Middle frontal gyrus (tissue), 1 donor: Measurements from ENCODE around the gene ITPK1.

Source experiments
- DNase-seq: peaks from one replicate; pipeline ENCODE4 v3.0.0-alpha.2; 2015; ENCODE audit warnings: low spot score; ENCODE audit errors: extremely low spot score

Gene ITPK1

DNA sequence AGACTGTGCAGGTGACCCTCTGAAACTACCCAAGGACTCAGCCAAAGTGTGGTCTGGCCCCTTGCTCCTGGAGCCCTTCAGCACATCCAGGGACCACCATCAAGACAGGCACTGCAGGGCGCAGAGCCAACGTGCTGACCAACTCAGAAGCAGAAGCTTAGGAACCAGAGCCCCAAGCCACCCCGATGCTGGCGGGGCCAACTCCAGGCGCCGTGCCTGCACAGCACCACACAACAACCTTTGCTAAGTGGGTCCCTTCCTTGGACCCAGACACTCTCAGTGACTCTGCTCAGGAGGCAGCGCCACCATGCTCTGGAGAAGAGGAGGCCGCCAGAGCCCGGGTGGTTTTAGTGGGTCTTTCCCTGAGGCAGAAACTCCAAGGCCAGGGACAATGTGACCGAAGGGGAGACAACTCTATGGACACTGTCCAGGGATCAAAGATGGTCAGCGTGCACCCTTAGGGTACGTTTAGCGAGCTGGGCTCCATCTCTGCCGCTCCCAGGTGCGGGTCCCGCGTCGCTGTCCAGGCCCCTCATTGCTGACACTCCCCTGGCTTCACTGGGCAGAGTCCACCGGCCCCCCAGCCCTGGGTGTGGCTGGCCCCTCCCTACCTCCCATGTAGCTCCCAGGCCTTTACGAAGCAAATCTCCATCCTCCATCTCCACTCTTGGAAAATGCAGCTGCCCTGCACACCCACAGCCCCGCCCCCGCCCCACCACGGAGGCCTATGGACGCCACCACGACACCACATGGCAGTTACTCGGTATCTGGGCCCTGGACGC lies 176.6 kb downstream of the ITPK1 start:
- no peak for DNase-seq

DNA sequence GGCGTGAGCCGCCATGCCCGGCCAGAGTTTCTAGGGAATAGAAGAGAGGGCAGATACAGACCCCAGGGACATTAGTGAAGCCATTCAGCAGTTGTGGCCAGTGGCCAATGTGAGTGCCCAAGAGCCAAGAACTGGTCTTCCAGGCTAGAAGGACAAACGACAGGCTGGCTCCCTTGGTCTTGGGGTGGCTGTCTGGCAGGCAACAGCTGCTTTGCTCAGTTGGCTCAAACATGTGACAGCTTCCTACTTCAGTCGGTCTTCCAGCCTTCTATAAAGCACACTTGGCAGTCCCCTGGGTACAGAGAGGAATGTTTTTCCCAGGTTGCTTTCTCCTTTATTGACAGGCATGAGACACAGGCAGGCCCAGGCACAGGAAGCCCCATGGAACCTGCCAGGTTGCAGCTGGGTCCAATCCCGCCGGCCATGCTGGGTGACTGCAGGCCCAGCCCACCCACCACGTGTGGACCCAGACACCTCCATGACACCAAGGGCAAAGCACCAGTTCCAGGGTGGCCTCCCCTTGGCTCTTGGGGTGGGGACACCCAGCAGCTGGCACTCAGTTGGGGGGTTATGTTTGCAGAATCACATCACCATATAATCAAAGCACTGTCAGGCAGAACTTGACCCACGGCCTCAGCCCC lies 177.4 kb downstream of the ITPK1 start:
- DNase-seq: no peak

DNA sequence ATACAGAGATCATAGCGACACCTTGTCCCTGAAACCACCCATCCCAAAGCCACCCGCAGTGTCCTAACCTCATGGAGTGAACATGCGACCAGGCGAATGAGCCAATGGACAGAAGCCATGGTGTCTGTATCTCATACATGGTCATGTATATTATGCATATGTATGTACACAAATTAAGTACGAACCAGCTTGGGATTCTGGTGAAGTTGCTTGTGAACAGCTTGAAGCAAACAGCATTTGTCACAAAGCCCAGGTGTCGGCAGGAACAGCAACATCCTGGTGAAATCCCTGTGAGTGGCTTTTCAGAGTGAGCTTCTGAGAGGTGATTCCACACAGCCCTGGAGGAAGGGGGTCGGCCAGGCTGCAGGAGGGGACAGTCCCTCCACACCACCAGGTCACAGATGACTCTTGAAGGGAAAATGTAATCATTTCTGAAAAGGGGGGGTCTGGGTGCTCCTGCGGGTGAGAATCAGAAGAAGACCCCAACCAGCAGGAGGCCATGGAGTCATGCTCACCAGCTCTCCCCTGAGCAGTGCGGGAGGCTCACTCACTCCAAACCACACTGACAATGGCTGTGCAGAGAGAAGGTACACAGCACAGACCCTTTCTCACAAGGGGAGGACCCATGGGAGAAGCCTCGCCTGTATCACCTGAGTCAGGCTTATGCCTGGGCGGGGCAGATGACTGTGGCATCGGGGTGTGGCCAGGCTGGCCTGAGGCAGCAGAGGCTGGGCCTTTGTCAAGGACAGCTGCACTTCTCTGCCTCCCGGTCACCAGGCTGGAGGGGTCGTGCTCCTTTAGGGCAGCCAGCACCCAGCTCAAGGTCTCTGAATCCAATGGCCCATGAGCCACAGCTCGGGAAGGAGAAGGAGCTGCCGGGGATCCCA lies 178.4 kb downstream of the ITPK1 start:
- DNase-seq: no peak

DNA sequence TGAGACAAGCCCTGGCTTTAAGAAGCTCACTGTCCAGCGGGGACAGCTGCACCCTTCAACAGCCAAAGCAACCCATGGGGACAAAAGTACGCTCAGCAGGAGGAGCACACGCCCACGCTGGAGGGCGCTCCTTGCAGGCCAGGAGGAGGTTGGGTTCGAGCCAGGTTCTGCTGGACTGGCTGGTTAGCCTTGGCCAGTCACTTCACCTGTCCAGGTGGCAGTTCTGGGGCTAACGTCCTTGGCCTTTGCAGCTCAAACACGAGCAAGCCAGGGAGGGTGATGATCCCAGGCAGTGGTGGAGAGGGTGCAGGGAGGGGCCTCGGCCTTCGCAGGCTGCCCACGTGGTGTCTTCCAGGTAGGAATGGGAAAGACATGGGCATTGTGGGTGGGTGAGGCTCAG lies 179.6 kb downstream of the ITPK1 start:
- no peak for DNase-seq

GRCh38 chr14:92935446-92935845 lies 180.3 kb downstream of the ITPK1 start:
- DNase-seq: no peak

GRCh38 chr14:92934196-92935085 lies 181.3 kb downstream of the ITPK1 start:
- DNase-seq: no peak

- DNase-seq: no peak
Measured at GRCh38 chr14:92933481-92933880, 182.2 kb downstream of the ITPK1 start.

GRCh38 chr14:92932448-92933395 lies 183.0 kb downstream of the ITPK1 start:
- no peak for DNase-seq

GRCh38 chr14:92931681-92932447 lies 183.9 kb downstream of the ITPK1 start:
- no peak for DNase-seq

DNA sequence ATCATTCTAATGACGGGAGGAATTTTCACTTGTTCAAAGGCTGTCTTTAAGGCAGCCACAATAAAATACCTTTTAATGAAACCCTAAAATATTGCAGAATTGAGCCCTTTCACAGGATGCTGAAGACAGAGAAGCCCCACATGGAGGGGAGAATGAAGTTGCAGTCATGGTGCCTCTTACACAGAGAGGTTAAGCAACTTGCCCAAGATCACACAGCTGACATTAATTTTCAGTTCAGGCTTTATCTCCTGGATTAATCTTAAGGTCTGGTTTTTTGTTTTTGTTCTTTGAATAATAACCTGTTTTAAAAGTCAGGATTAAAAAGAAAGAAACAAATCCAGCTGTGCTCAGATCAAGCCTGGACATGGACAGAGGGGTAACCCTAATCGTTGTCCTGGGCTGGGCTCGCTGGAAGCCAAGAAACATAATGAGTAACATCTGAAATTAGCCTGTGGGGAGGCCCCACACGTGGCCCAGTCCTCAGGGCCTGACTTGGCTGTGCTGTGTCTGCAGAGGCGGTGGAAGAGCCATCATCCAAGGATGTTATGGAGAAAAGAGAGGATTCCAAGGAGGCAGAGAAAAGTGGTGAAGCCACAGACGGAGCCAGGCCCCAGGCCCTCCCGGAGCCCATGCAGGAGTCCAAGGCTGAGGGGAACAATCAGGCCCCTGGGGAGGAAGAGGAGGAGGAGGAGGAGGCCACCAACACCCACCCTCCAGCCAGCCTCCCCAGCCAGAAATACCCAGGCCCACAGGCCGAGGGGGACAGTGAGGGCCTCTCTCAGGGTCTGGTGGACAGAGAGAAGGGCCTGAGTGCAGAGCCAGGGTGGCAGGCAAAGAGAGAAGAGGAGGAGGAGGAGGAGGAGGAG lies 184.8 kb downstream of the ITPK1 start:
- DNase-seq: no peak

- DNase-seq: no peak
Measured at GRCh38 chr14:92929689-92930608, 185.8 kb downstream of the ITPK1 start.

GRCh38 chr14:92928961-92929688 lies 186.6 kb downstream of the ITPK1 start:
- no peak for DNase-seq

DNA sequence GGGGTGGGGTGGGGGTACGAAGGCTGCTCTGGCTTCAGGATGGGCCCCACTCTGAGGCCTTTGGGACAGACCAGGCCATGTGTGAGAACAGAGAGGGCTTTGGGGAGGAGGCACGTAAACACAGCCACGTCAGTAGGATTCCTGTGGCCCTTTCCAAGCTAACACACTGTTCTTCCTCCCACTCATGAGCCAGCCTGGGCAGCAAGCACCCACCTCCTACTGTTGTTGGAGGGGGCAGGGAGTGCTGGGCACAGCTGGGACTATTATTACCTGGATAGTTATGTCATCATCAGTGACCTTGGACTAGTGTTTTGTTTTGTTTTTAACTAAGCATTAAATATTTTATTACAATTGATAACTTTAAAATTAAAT lies 187.5 kb downstream of the ITPK1 start:
- DNase-seq: no peak

DNA sequence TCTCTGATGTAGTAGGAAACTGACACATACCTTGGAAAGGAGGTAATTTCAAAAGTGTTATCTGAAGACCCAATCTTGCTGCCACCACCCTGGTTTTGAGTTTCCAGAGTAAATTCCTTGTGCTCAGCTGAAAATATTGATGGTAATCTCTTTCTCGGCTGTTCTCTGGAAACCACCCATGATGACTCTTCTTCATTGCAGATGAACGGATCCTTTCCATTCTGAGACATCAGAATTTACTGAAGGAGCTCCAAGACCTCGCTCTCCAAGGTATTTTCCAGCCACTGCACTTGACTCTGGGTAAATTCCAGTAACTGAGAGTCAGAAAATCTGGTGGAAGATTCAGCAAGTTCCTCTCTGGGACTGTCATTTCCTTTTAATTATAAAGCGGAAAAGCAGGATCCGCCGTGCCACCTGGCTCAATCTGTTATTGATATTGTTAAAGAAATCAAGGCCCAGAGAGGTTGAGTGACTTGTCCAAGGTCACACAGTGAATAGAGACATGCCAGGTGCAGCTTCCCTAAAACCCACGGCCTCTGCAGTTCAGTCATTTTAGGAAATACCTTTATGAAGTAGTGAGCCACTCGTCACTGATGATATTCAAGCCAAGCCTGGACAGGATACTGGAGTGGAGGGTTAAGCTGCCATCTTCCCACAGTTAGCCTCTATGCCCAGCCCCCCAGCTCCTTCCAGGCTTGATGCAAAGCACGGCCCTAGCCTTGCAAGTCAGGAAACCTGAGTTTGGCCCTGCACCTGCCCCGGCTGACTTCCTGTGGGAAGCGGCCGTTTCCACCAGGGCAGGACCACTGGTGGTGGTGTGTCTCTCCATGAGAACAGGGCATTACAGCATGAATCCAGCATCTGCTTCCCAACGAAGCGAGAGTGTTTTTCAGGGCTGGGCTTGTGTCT lies 188.1 kb downstream of the ITPK1 start:
- DNase-seq: no peak

- DNase-seq: no peak
Measured at GRCh38 chr14:92926931-92927330, 188.8 kb downstream of the ITPK1 start.
